ENCODE data around the gene GRID2. TPM values are rescaled to one million over a fixed set of nuclear protein-coding genes. Genes with fewer than 3 reads are reported as not detected.

The GRID2 gene
- total and polyA plus RNA-seq, 2 of the 4 experiments (the other 2 are of a cell fraction): under 0.01 TPM; not detected in 1

DNA sequence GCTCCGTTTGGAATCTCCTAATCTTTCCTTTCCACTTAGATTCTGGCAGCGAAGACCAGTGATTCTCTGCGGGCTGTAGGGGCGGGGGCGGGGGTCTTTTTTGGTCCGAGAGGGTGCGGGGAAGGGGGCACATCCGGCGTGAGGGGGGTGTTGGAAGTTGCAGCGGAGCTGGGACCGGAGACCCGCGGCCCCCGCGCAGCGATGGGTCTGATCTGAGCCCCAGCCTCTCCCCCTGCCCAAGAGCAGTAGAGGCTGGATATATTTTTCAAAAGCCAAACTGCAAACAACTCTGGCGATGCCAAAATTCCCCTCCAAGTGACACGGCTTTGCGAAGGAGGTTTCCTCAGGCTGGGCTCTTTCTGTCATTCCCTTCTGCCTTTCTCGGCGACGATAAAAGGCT, 355 bp downstream of the GRID2 start:
- Histone ChIP-seq H3K36me3 (ENCODE audit: control insufficient read depth, insufficient read depth, low read length) (no peaks in the 10 kb centered on the region), H3K14ac (replicated peaks; ENCODE audit: low read depth, low read length) (no peak overlapping the region), H2BK20ac (ENCODE audit: low read depth, low read length) (no peak overlapping the region), H2BK15ac (ENCODE audit: low read depth, low read length) (no peak overlapping the region), H3K23ac (ENCODE audit: low read depth, low read length) (no peak overlapping the region), H2AK5ac (ENCODE audit: low read depth, low read length) (no peak overlapping the region), H3K18ac (ENCODE audit: low read depth, low read length) (no peak overlapping the region), H3K4me3 (ENCODE audit: insufficient read depth, low read depth, low read length) (no peak overlapping the region), H3K9me3 (ENCODE audit: control insufficient read depth, insufficient read depth, low read length) (no peaks in the 10 kb centered on the region), H3K27me3 (ENCODE audit: control insufficient read depth, insufficient read depth, low read length) (peaks cover 40% of the 10 kb centered on the region), H3K9me1 (ENCODE audit: insufficient read depth, low read length) (no peaks in the 10 kb centered on the region), H2BK120ac (ENCODE audit: low read depth, low read length) (no peak overlapping the region), H3K27ac (ENCODE audit: insufficient read depth, low read length) (no peak overlapping the region), H3K4ac (ENCODE audit: low read depth, low read length) (no peak overlapping the region), H2BK5ac (ENCODE audit: low read depth, low read length, poor library complexity, severe bottlenecking) (no peak overlapping the region), H3K4me2 (ENCODE audit: low read depth, low read length) (peak overlapping the region; percentile 63; the same call in 1 of the 2 replicates), H3K79me1 (ENCODE audit: low read depth in 1 of 2, low read length in 2 of 2) (no peaks in the 10 kb centered on the region), H3K56ac (ENCODE audit: extremely low read depth, insufficient read depth, low read length) (no peak overlapping the region), H3K4me1 (ENCODE audit: control insufficient read depth, insufficient read depth, low read length) (no peaks in the 10 kb centered on the region; the same call in 1 of the 2 replicates), H2AFZ (replicated peaks; ENCODE audit: low read length, poor library complexity) (peak overlapping the region; percentile 39), H2AK9ac (replicated peaks; ENCODE audit: low read depth, low read length, poor library complexity) (no peak overlapping the region), H3K9ac (ENCODE audit: low read depth, low read length) (no peak overlapping the region), H4K8ac (ENCODE audit: low read depth in 2 of 2, low read length in 2 of 2) (no peak overlapping the region), H4K91ac (ENCODE audit: insufficient read depth, low read depth, low read length) (no peak overlapping the region), H4K20me1 (ENCODE audit: insufficient read depth, low read length) (no peaks in the 10 kb centered on the region), H4K5ac (ENCODE audit: low read depth, low read length) (no peak overlapping the region)
- no CpG with 5 or more reads among the region's 22 CpGs for WGBS, 2 experiments (ENCODE audit: extremely low coverage in 2 of 2, insufficient read length in 1 of 2)
- CTCF ChIA-PET: interaction anchor here (0.6 kb wide), 1 partner anchor 8 kb away, joined by 3 read pairs; no protein-coding TSS in a partner anchor
- DNase-seq (no peak), ATAC-seq (ENCODE audit: low read depth) (no peak)
- intact Hi-C loops (cut with micrococcal nuclease) (no loop called here), in situ Hi-C loops (cut with MboI; ENCODE audit: low sequenced_read_pairs) (no loop called here), dilution Hi-C loops (cut with HindIII; ENCODE audit: low sequenced_read_pairs, unreplicated experiment) (no loop called here)
- POLR2A ChIA-PET (ENCODE audit: unreplicated experiment): no interaction called here
- no TSS peak for BruUV-seq (replicated peaks)
- TF ChIP-seq NFE2L2 (IDR thresholded peaks at IDR 0.05; ENCODE audit: low read depth, low read length) (no peak), RFX5 (IDR thresholded peaks at IDR 0.05; ENCODE audit: low read depth, low read length) (no peak), POLR2A (IDR thresholded peaks at IDR 0.05; ENCODE audit: low read depth, low read length) (no peak), FOS (IDR thresholded peaks at IDR 0.05; ENCODE audit: low read depth, low read length) (no peak), RAD21 (IDR thresholded peaks at IDR 0.05; ENCODE audit: low read length) (no peak)
